SU-DHL-6 (cell line): ENCODE measurements around the gene TNIK.

Experiments used
- H2AFZ ChIP-seq: fragments of 200-600 bp; sonication (generic); 2 replicates; pipeline ENCODE4 v1.6.1; 2014; ENCODE audit warnings: low read depth, mild to moderate bottlenecking, moderate library complexity, mixed read lengths, antibody characterized with exemption, low read length; ENCODE audit not compliant: severe bottlenecking
- H3F3A ChIP-seq: fragments of 200-600 bp; shearing (Covaris generic); 2 replicates; pipeline ENCODE4 v1.6.0; 2016; ENCODE audit warnings: antibody characterized with exemption, mild to moderate bottlenecking; ENCODE audit not compliant: insufficient read depth
- H3K27ac ChIP-seq: fragments of 200-600 bp; sonication (generic); 2 replicates; pipeline ENCODE4 v1.5.1; 2016; ENCODE audit warnings: low read depth, mild to moderate bottlenecking, low read length, moderate library complexity, mixed read lengths
- H3K27me3 ChIP-seq: fragments of 200-600 bp; sonication (generic), shearing (Covaris generic); 2 replicates; pipeline ENCODE4 v1.6.0; 2014; ENCODE audit warnings: mild to moderate bottlenecking, low read length
- H3K36me3 ChIP-seq: fragments of 200-600 bp; sonication (generic); 2 replicates; pipeline ENCODE4 v1.6.1; 2014; ENCODE audit warnings: mild to moderate bottlenecking, low read length, mixed read lengths
- H3K4me2 ChIP-seq: fragments of 300-600, 200-600 bp; shearing (Covaris generic), sonication (generic); 2 replicates; pipeline ENCODE4 v1.6.0; 2014; ENCODE audit warnings: low read length, low read depth, mild to moderate bottlenecking; ENCODE audit not compliant: poor library complexity, severe bottlenecking
- H3K4me3 ChIP-seq: fragments of 200-600 bp; sonication (generic); 2 replicates; pipeline ENCODE4 v1.5.1; 2014; ENCODE audit warnings: antibody characterized with exemption, low read length, mild to moderate bottlenecking, mixed read lengths; ENCODE audit not compliant: insufficient read depth, poor library complexity, severe bottlenecking
- H3K79me2 ChIP-seq: fragments of 200-600 bp; sonication (generic); 2 replicates; pipeline ENCODE4 v1.6.1; 2014; ENCODE audit warnings: mild to moderate bottlenecking, low read length, moderate library complexity; ENCODE audit not compliant: insufficient read depth
- H3K9ac ChIP-seq: fragments of 200-600 bp; sonication (generic); 2 replicates; pipeline ENCODE4 v1.7.0; 2014; ENCODE audit warnings: mild to moderate bottlenecking, low read length
- H3K9me2 ChIP-seq: fragments of 200-600 bp; sonication (generic); replicated peaks from 2 replicates; pipeline ENCODE4 v1.6.1; 2014; ENCODE audit warnings: low read length; ENCODE audit not compliant: insufficient read depth
- H3K9me3 ChIP-seq: fragments of 200-600 bp; sonication (generic); 2 replicates; pipeline ENCODE4 v1.6.1; 2014; ENCODE audit warnings: low read length, mixed read lengths; ENCODE audit not compliant: insufficient read depth
- H4K20me1 ChIP-seq: fragments of 200-600 bp; sonication (generic); 2 replicates; pipeline ENCODE4 v1.6.1; 2014; ENCODE audit warnings: low read depth, mild to moderate bottlenecking, antibody characterized with exemption, low read length, moderate library complexity, mixed read lengths
- CTCF ChIP-seq: fragments of 200-600 bp; sonication (generic); IDR thresholded peaks from one replicate; pipeline ENCODE4 v1.5.1; 2017; ENCODE audit warnings: antibody characterized with exemption, mild to moderate bottlenecking, low read length, moderate library complexity; ENCODE audit not compliant: insufficient read depth, poor library complexity, severe bottlenecking
- EZH2phosphoT487 ChIP-seq: fragments of 200-600 bp; sonication (generic), shearing (Covaris generic); conservative IDR thresholded peaks from 2 replicates; pipeline ENCODE4 v1.6.1; 2018; ENCODE audit warnings: mild to moderate bottlenecking, antibody characterized with exemption, low read length, moderate library complexity, mixed read lengths

TNIK gene

DNA sequence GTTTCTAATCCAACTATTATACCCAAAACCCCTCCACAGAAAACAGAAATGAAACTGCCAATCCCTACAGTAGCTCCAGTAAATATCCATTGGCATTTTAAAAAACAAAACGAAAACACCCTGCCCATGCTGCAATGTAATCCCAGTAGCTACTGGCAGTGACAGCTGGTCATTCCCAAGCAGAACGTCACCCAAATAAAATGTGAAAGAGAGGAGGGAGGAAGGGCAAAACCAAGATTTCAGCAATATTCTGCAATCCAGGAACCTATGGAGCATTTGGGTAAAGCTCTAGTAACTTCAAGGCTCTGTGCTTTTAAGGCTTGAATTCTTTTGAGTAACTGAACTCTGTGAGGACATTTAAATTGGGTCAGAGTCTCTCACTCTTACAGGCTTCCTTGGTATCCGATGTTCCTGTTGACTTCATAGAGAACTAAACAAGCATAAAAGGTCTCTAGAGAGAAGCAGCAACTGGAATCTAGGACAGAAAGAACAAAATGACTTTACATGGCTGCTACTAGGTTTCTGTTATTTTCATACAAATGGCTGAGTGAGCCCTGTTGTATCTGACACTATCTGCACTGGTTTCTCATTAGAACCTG is 136.2 kb downstream of the TNIK start:
- TF ChIP-seq EZH2phosphoT487 (no peak), CTCF (no peak)
- Histone ChIP-seq H2AFZ (no peak overlapping the region), H3K79me2 (no peaks in the 10 kb centered on the region)

GRCh38 chr3:171321559-171322360 is 138.4 kb downstream of the TNIK start:
- no peak for TF ChIP-seq EZH2phosphoT487
- no peak for TF ChIP-seq CTCF
- Histone ChIP-seq H3F3A (no peaks in the 10 kb centered on the region), H3K4me3 (no peak overlapping the region), H3K36me3 (no peaks in the 10 kb centered on the region), H4K20me1 (no peaks in the 10 kb centered on the region), H3K9ac (no peak overlapping the region), H3K9me3 (no peaks in the 10 kb centered on the region), H3K9me2 (no peaks in the 10 kb centered on the region; the same call in 1 of the 2 replicates), H2AFZ (no peak overlapping the region), H3K27ac (no peak overlapping the region), H3K27me3 (no peaks in the 10 kb centered on the region), H3K79me2 (no peaks in the 10 kb centered on the region), H3K4me2 (no peak overlapping the region)

More for the DNA sequence above, 136.2 kb downstream of the TNIK start:
- H3K9ac ChIP-seq, result no peak overlapping the region
- no peak overlapping the region for H3K27ac ChIP-seq
- no peaks in the 10 kb centered on the region for H4K20me1 ChIP-seq
- no peaks in the 10 kb centered on the region for H3F3A ChIP-seq
- no peak overlapping the region for H3K4me3 ChIP-seq
- no peaks in the 10 kb centered on the region for H3K36me3 ChIP-seq
- H3K9me2 ChIP-seq, result no peaks in the 10 kb centered on the region; the same call in 1 of the 2 replicates
- H3K4me2 ChIP-seq, result no peak overlapping the region
- H3K9me3 ChIP-seq, result no peaks in the 10 kb centered on the region
- H3K27me3 ChIP-seq, result no peaks in the 10 kb centered on the region

DNA sequence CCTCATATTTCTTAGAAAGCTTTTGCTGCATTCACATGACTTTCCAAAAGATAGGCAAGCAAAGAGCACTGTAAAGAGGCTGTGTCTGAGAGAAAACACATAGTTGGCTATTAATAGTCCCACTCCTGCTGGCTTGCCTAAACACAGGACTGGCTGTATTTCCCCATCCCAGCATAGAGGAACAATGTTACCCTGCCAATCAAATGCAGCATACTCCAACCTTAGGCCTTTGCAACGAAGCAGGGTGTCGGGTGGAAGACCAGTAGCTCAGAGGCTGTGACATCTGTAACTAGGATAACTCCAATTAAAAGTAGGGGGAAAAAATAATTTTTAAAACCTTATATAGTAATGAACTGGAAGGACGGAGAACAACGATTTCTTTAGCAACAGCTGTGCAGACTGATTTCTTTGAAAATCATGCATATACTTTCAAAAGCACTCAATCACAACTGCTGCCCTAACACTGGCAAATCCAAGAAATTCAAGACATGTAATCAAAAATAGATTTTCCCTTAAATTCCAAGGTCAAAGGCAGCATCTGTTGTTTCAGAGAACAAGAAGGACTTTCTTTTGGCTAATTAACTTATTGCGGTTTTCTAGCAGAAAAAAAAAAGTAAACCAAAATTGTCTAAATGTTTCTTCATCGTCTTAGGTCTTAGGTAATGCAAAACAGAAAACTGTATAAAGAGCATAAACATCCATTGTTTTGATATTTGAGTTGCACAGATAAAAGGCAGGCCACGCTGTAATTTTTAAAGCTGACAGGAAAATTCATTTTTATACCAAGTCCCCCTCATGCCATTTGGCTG is 139.3 kb downstream of the TNIK start:
- H3K9me3 ChIP-seq, result no peaks in the 10 kb centered on the region
- TF ChIP-seq CTCF (no peak), EZH2phosphoT487 (no peak)
- H2AFZ ChIP-seq, result no peak overlapping the region
- H3K4me3 ChIP-seq, result no peak overlapping the region
- H3K27ac ChIP-seq, result no peak overlapping the region
- no peak overlapping the region for H3K9ac ChIP-seq
- H3K4me2 ChIP-seq, result no peak overlapping the region
- H3K27me3 ChIP-seq, result no peaks in the 10 kb centered on the region
- H4K20me1 ChIP-seq, result no peaks in the 10 kb centered on the region
- H3K36me3 ChIP-seq, result no peaks in the 10 kb centered on the region
- H3K9me2 ChIP-seq, result no peaks in the 10 kb centered on the region; the same call in 1 of the 2 replicates
- H3K79me2 ChIP-seq, result no peaks in the 10 kb centered on the region
- H3F3A ChIP-seq, result no peaks in the 10 kb centered on the region
